HEK293T (cell line): Measurements from ENCODE around the gene CASZ1.

Source experiments
- CTCF ChIA-PET: fragments of 350-600 bp; formaldehyde crosslinking; extraction: SDS; loops from one replicate; lab custom pipeline; 2021; ENCODE audit warnings: antibody characterized with exemption, inconsistent platforms; lab: Yijun Ruan, JAX
- POLR2A ChIA-PET: fragments of 350-600 bp; formaldehyde crosslinking; extraction: SDS; loops from one replicate; lab custom pipeline; 2020; ENCODE audit warnings: antibody characterized with exemption, inconsistent platforms; lab: Yijun Ruan, JAX
- DNase-seq: peaks from one replicate; pipeline ENCODE4 v3.0.0; 2012; ENCODE audit warnings: mixed read lengths; ENCODE audit errors: extremely low spot score
- ARNT ChIP-seq: fragments of 450-650 bp; IDR thresholded peaks from 2 replicates; pipeline ENCODE4 v1.6.1; 2017; ENCODE audit warnings: mild to moderate bottlenecking
- BHLHE40 ChIP-seq: fragments of 450-650 bp; IDR thresholded peaks from 2 replicates; pipeline ENCODE4 v1.6.1; 2016; ENCODE audit warnings: mild to moderate bottlenecking, moderate library complexity, borderline replicate concordance
- CTBP1 ChIP-seq: fragments of 450-650 bp; IDR thresholded peaks from 2 replicates; pipeline ENCODE4 v1.6.1; 2016; ENCODE audit warnings: borderline replicate concordance
- ELF4 ChIP-seq: fragments of 450-650 bp; IDR thresholded peaks from 2 replicates; pipeline ENCODE4 v1.6.1; 2017; ENCODE audit warnings: antibody characterized with exemption
- FOXA1 ChIP-seq: fragments of 450-650 bp; IDR thresholded peaks from 2 replicates; pipeline ENCODE4 v1.6.1; 2016; ENCODE audit warnings: mild to moderate bottlenecking
- FOXK2 ChIP-seq: fragments of 450-650 bp; IDR thresholded peaks from 2 replicates; pipeline ENCODE4 v1.6.1; 2016; ENCODE audit warnings: mild to moderate bottlenecking
- FOXM1 ChIP-seq: fragments of 450-650 bp; IDR thresholded peaks from 2 replicates; pipeline ENCODE4 v1.6.1; 2017; ENCODE audit warnings: mild to moderate bottlenecking, borderline replicate concordance
- HDGF ChIP-seq: fragments of 450-650 bp; IDR thresholded peaks from 2 replicates; pipeline ENCODE4 v1.6.1; 2017; ENCODE audit warnings: antibody characterized with exemption, borderline replicate concordance
- L3MBTL2 ChIP-seq: fragments of 450-650 bp; conservative IDR thresholded peaks from 2 replicates; pipeline ENCODE4 v1.6.1; 2016; ENCODE audit warnings: mild to moderate bottlenecking
- LEF1 ChIP-seq: fragments of 450-650 bp; IDR thresholded peaks from 2 replicates; pipeline ENCODE4 v1.6.1; 2017; ENCODE audit warnings: mild to moderate bottlenecking, borderline replicate concordance
- NFRKB ChIP-seq: fragments of 450-650 bp; IDR thresholded peaks from 2 replicates; pipeline ENCODE4 v1.6.1; 2016; ENCODE audit warnings: mild to moderate bottlenecking, moderate library complexity
- SP1 ChIP-seq: fragments of 450-650 bp; IDR thresholded peaks from 2 replicates; pipeline ENCODE4 v1.6.1; 2017
- SUZ12 ChIP-seq: fragments of 450-650 bp; IDR thresholded peaks from 2 replicates; pipeline ENCODE4 v1.6.1; 2016; ENCODE audit warnings: mild to moderate bottlenecking
- TARDBP ChIP-seq: fragments of 450-650 bp; IDR thresholded peaks from 2 replicates; pipeline ENCODE4 v1.6.1; 2016
- ZNF384 ChIP-seq: fragments of 450-650 bp; IDR thresholded peaks from 2 replicates; pipeline ENCODE4 v1.6.1; 2016
- TF ChIP-seq, protein P1 (sequence below): fragments of 450-650 bp; IDR thresholded peaks from 2 replicates; pipeline ENCODE4 v1.6.1; 2016

Gene CASZ1

DNA sequence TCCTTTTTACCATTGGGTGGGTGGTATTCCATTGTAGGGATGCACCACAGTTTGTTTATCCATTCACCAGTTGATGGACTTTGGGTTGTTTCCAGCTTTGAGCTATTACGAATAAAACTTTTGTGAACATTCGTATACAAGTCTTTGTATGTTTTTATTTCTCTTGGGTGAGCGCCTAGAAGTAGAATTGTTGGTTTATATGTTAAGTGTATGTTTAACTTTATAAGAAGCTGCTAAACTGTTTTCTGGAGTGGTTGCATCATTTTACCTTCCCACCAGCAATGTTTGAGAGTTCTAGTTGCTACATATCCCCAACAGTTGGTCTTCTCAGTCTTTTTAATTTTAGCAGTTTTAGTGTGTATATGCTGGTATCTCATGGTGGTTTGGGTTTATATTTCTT lies 189.2 kb downstream of the CASZ1 start:
- no peak for DNase-seq
- TF ChIP-seq FOXK2 (no peak), TARDBP (no peak), CTBP1 (no peak), SUZ12 (no peak), NFRKB (no peak), FOXM1 (no peak), FOXA1 (no peak)
- TF ChIP-seq, protein P1, sequence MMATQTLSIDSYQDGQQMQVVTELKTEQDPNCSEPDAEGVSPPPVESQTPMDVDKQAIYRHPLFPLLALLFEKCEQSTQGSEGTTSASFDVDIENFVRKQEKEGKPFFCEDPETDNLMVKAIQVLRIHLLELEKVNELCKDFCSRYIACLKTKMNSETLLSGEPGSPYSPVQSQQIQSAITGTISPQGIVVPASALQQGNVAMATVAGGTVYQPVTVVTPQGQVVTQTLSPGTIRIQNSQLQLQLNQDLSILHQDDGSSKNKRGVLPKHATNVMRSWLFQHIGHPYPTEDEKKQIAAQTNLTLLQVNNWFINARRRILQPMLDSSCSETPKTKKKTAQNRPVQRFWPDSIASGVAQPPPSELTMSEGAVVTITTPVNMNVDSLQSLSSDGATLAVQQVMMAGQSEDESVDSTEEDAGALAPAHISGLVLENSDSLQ = no peak
- POLR2A ChIA-PET = no interaction called here
- CTCF ChIA-PET = interaction anchor here (0.6 kb wide), 1 partner anchor 23 kb away, joined by 3 read pairs; no protein-coding TSS in a partner anchor

DNA sequence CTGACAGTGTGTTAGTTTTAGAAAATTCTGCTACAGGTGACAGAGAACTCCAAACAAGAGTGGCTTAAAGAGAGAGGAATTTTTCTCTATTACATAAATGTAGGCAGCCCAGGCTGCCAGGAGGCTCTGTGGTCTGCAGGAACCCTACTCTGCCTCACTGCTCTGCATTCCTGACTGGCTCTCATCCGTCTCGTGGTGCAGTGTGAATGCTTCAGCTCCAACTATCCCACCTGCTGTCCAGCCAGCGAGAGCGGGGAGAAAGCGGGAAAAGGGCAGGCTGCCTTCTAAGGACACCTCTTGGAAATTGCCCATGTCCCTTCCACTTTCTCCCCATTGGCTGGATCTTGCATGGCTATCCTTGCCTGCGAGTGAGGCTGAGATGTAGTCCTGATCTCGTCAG lies 190.4 kb downstream of the CASZ1 start:
- no peak for TF ChIP-seq ELF4
- no peak for TF ChIP-seq HDGF
- TF ChIP-seq LEF1 = no peak
- TF ChIP-seq ZNF384 = no peak
- no peak for TF ChIP-seq ARNT
- no peak for TF ChIP-seq SP1
- no peak for TF ChIP-seq SUZ12
- TF ChIP-seq FOXM1 = no peak
- TF ChIP-seq TARDBP = no peak
- TF ChIP-seq FOXK2 = no peak
- TF ChIP-seq CTBP1 = no peak
- no peak for TF ChIP-seq L3MBTL2
- TF ChIP-seq BHLHE40 = no peak
- CTCF ChIA-PET = interaction anchor here (0.6 kb wide), 1 partner anchor 14 kb away, joined by 3 read pairs; no protein-coding TSS in a partner anchor
- no peak for DNase-seq
- POLR2A ChIA-PET = no interaction called here

DNA sequence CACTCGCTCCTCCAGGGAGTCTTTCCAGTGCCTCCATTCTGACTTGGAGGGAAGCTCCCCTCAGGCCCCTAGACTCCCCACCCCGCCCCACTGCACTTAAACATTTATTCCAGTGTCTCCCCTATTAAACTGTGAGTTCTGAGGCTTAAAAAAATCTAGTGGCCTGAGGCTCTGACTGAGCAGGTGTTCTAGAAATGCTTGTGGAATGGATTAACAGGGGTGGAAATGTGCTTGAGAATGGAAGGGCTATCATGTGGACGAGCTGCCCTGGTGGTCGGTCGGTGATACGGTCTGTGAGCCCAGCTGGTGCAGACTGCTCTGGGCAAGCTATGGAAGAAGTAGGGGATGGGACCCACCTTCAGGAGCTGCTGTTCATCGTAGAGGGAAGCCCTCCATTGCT lies 191.5 kb downstream of the CASZ1 start:
- TF ChIP-seq L3MBTL2 = no peak
- no peak for TF ChIP-seq FOXA1
- TF ChIP-seq ARNT = no peak
- TF ChIP-seq ZNF384 = no peak
- CTCF ChIA-PET = interaction anchor here (0.5 kb wide), 1 partner anchor 64 kb away, joined by 5 read pairs; no protein-coding TSS in a partner anchor
- DNase-seq = no peak
- POLR2A ChIA-PET = no interaction called here

DNA sequence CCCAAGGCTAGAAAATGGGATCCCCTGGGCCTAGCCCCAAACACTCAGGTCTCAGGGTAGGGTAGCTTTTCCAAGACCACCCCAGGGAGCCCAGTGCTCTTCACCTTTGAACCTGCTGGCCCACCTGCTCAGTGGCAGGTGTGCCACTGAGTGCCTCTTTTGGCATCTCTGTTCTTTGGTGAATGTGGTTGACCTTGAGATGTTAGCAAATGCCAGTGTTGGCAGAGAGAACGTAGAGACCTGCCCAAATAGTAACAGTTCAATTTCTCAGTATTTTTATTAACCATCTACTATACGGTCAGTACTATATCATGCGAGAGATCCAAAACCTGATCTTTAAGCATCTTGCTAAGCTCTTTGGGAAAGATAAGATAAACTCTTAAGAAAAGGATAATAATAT lies 193.5 kb downstream of the CASZ1 start:
- POLR2A ChIA-PET = no interaction called here
- TF ChIP-seq LEF1 = no peak
- no peak for TF ChIP-seq ZNF384
- TF ChIP-seq BHLHE40 = no peak
- no peak for TF ChIP-seq TARDBP
- no peak for TF ChIP-seq SUZ12
- TF ChIP-seq HDGF = no peak
- no peak for TF ChIP-seq L3MBTL2
- DNase-seq = no peak
- CTCF ChIA-PET = no interaction called here

DNA sequence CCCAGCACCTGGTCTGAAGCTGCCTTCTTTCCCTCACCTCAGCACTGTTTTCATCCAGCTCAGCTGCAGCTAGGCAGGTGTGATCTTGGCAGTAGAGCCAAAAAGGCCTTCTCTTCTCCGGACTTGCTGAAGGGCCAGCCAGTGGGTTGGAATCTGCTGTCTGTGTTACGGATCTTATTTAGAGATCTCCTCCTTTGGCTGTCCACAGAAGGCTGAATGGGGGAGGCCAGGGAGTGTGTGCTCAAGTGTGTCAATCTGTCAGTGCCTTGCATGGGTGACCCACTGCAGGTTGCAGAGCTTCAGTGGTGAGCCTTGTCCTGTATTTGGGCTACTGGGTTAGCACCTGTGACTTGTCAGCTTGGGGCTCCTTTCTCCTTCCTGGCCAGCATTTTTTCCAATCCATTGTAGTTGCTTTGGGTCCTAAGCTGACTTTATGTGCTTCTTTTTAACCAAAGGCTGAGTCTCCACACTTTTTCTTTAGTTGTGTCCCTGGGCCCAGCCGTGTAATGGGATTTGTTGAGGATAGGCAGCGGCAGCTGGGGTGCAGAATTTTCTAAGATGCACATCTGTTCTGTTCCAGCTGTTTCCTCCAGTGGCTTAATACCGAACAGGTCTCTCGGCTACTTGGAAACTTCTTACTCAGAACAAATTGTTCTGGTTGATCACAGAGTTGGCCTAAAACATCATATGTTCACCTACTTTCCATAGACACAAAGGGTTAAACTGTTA lies 194.9 kb downstream of the CASZ1 start:
- TF ChIP-seq FOXA1 (no peak), ZNF384 (no peak), CTBP1 (no peak)
- ChIA-PET CTCF (interaction anchor here (0.6 to 0.7 kb wide), 2 partner anchors 39 to 343 kb away, joined by 3 read pairs; no protein-coding TSS in a partner anchor), POLR2A (no interaction called here)
- no peak for DNase-seq

DNA sequence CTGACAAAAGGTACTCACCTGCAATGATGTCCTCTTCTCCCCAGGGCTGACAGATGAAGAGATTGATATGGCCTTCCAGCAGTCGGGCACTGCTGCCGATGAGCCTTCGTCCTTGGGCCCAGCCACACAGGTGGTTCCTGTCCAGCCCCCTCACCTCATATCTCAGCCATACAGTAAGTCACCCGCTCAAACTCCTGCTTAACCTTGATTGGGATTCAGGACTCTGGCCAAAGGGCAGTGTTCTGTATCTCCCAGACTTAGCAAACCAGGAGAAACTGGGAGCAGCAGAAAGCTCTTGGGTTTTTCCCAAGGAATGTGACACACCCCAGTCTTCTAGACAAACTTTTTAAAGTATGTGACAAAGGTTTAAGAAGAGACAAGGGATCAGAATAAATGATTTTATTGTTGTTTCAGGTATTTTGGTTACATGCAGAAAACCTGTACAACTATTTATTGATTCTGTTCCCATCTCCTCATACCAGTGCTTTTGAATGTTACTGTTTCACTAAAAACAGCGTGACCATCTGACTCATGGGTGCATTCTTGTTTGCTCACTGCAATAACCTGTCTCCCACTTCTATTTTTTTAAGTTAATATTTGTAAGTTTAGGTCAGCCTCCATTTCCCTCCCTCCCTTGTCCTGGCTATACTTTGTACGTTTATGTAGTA lies 197.1 kb downstream of the CASZ1 start:
- ChIA-PET CTCF (no interaction called here), POLR2A (no interaction called here)
- DNase-seq = no peak
- no peak for TF ChIP-seq L3MBTL2
- TF ChIP-seq NFRKB = no peak
- no peak for TF ChIP-seq ARNT
- no peak for TF ChIP-seq TARDBP
- TF ChIP-seq SP1 = no peak
- TF ChIP-seq CTBP1 = no peak
- TF ChIP-seq FOXM1 = no peak
- TF ChIP-seq LEF1 = no peak
- TF ChIP-seq ZNF384 = no peak
- no peak for TF ChIP-seq FOXK2
- TF ChIP-seq ELF4 = no peak
- TF ChIP-seq, protein P1 = no peak
- TF ChIP-seq FOXA1 = no peak
- TF ChIP-seq SUZ12 = no peak
- no peak for TF ChIP-seq HDGF

DNA sequence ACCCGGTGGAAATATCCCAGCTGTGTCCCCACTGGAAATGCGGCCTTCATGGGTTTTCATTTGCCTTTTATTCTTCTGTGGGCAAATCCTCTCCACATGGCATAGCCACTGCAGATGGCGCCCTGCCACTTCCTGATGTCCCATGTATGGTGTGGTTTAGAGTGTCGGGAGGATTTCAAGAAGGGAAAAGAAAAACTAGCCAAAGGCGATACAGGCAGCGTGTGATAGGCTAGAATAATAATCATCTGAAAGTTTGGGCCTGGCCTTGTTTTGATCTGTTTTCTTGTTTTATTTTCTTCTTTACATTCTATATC lies 198.1 kb downstream of the CASZ1 start:
- ChIA-PET CTCF (no interaction called here), POLR2A (no interaction called here)
- no peak for TF ChIP-seq FOXA1
- no peak for TF ChIP-seq NFRKB
- TF ChIP-seq LEF1 = no peak
- no peak for TF ChIP-seq SUZ12
- TF ChIP-seq ZNF384 = no peak
- TF ChIP-seq TARDBP = no peak
- TF ChIP-seq HDGF = no peak
- no peak for DNase-seq
